ENCODE results near the gene CCDC142.

DNA sequence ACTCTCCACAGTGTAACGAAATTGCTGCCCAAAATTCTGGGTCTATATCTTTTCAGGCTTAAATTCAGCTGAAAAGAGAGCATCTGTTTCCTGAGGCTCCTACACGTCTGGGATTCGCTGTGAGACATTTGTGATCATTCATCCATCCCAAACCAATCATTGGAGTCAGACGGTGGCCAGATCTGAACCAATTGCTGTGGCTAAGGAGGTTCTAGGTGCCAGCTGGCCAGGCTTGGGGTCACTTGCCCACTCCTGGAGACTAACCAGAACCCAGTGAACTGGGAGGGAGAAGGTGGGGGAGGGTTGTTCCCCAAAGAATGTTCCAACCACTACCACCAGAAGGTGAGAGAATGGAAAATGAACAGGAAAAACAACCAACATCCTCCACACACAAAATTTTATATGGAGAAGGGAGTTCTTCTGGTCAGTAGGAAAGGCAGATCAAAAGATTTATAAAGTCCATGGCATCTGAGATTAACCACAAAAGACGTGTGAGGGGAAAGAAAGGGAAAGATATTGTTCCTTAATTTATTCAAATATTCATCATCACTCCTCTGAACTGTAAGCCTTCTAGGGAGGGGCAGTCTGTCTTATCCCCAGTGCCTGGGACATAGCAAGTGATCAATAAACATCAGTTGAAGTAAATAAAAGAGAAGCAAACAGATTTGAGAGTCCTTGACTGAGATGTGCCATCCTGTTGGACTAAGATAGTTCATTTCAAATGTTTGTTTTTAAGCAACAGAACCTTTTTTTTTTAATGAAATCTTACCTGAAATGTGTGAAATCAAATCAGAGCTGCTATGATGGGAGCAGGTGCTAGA lies 38.1 kb downstream of the CCDC142 start:
- no peak for TF ChIP-seq POLR2A (IDR thresholded peaks at IDR 0.05)
- TF ChIP-seq, protein P1, sequence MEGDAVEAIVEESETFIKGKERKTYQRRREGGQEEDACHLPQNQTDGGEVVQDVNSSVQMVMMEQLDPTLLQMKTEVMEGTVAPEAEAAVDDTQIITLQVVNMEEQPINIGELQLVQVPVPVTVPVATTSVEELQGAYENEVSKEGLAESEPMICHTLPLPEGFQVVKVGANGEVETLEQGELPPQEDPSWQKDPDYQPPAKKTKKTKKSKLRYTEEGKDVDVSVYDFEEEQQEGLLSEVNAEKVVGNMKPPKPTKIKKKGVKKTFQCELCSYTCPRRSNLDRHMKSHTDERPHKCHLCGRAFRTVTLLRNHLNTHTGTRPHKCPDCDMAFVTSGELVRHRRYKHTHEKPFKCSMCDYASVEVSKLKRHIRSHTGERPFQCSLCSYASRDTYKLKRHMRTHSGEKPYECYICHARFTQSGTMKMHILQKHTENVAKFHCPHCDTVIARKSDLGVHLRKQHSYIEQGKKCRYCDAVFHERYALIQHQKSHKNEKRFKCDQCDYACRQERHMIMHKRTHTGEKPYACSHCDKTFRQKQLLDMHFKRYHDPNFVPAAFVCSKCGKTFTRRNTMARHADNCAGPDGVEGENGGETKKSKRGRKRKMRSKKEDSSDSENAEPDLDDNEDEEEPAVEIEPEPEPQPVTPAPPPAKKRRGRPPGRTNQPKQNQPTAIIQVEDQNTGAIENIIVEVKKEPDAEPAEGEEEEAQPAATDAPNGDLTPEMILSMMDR (IDR thresholded peaks at IDR 0.05) = no peak

All from Peyer's patch (tissue), 4 donors.